ENCODE results near the gene HHIP. TPM values are rescaled to one million over a fixed set of nuclear protein-coding genes. Genes with fewer than 3 reads are reported as not detected.

HHIP gene
- total and polyA plus RNA-seq, 2 donors (not counting 1 experiment from before 2014, with no cell fraction given), result under 0.01 to 0.59 TPM

GRCh38 chr4:144720491-144720890 is 74.5 kb downstream of the HHIP start:
- H2AFZ ChIP-seq (ENCODE audit: low read length), result no peak overlapping the region
- DNase-seq (ENCODE audit: low read depth in 2 of 2), result no peak
- no peaks in the 10 kb centered on the region for H3K79me2 ChIP-seq (ENCODE audit: control insufficient read depth, insufficient read depth, low read length)
- no peaks in the 10 kb centered on the region for H3K4me1 ChIP-seq (ENCODE audit: control insufficient read depth, extremely low read depth, insufficient read depth, low read length)
- no peak overlapping the region for H3K27ac ChIP-seq (ENCODE audit: insufficient read depth, low read length)
- no peaks in the 10 kb centered on the region for H3K27me3 ChIP-seq (ENCODE audit: control insufficient read depth, insufficient read depth, low read length)
- H3K9me3 ChIP-seq (ENCODE audit: control insufficient read depth, insufficient read depth, low read depth, low read length), result no peaks in the 10 kb centered on the region
- TF ChIP-seq EZH2 (IDR thresholded peaks at IDR 0.05; ENCODE audit: low read length, missing control alignments) (no peak), CTCF (conservative IDR thresholded peaks at IDR 0.05 in 1 of 2, IDR thresholded peaks at IDR 0.05 in 1 of 2; ENCODE audit: low read depth in 1 of 2, low read length in 2 of 2) (no peak)
- no peak overlapping the region for H3K4me2 ChIP-seq (ENCODE audit: extremely low read depth, insufficient read depth, low read length)
- no peak overlapping the region for H3K4me3 ChIP-seq (replicated peaks in 1 of 4; ENCODE audit: control extremely low read depth in 1 of 4, insufficient read depth in 1 of 4, low read depth in 3 of 4, low read length in 4 of 4)
- H3K36me3 ChIP-seq (ENCODE audit: control insufficient read depth, insufficient read depth, low read length), result no peaks in the 10 kb centered on the region
- H3K9ac ChIP-seq (ENCODE audit: insufficient read depth, low read length), result no peak overlapping the region
- no peaks in the 10 kb centered on the region for H4K20me1 ChIP-seq (ENCODE audit: control insufficient read depth, extremely low read depth, insufficient read depth, low read length)

- DNase-seq (ENCODE audit: low read depth in 2 of 2), result no peak
- H3K79me2 ChIP-seq (ENCODE audit: control insufficient read depth, insufficient read depth, low read length), result no peaks in the 10 kb centered on the region
- H3K36me3 ChIP-seq (ENCODE audit: control insufficient read depth, insufficient read depth, low read length), result no peaks in the 10 kb centered on the region
- no peak overlapping the region for H3K9ac ChIP-seq (ENCODE audit: insufficient read depth, low read length)
- H2AFZ ChIP-seq (ENCODE audit: low read length), result no peak overlapping the region
- H3K4me2 ChIP-seq (ENCODE audit: extremely low read depth, insufficient read depth, low read length), result no peak overlapping the region
- TF ChIP-seq EZH2 (IDR thresholded peaks at IDR 0.05; ENCODE audit: low read length, missing control alignments) (no peak), CTCF (conservative IDR thresholded peaks at IDR 0.05 in 1 of 2, IDR thresholded peaks at IDR 0.05 in 1 of 2; ENCODE audit: low read depth in 1 of 2, low read length in 2 of 2) (no peak)
- H3K27me3 ChIP-seq (ENCODE audit: control insufficient read depth, insufficient read depth, low read length), result no peaks in the 10 kb centered on the region
- no peaks in the 10 kb centered on the region for H3K9me3 ChIP-seq (ENCODE audit: control insufficient read depth, insufficient read depth, low read depth, low read length)
- no peaks in the 10 kb centered on the region for H3K4me1 ChIP-seq (ENCODE audit: control insufficient read depth, extremely low read depth, insufficient read depth, low read length)
- H3K4me3 ChIP-seq (replicated peaks in 1 of 4; ENCODE audit: control extremely low read depth in 1 of 4, insufficient read depth in 1 of 4, low read depth in 3 of 4, low read length in 4 of 4), result no peak overlapping the region
- H4K20me1 ChIP-seq (ENCODE audit: control insufficient read depth, extremely low read depth, insufficient read depth, low read length), result no peaks in the 10 kb centered on the region
- H3K27ac ChIP-seq (ENCODE audit: insufficient read depth, low read length), result no peak overlapping the region
Observed at GRCh38 chr4:144721994-144722393, 76.0 kb downstream of the HHIP start.

- Histone ChIP-seq H2AFZ (ENCODE audit: low read length) (no peak overlapping the region), H4K20me1 (ENCODE audit: control insufficient read depth, extremely low read depth, insufficient read depth, low read length) (no peaks in the 10 kb centered on the region), H3K9ac (ENCODE audit: insufficient read depth, low read length) (no peak overlapping the region), H3K4me3 (replicated peaks in 1 of 4; ENCODE audit: control extremely low read depth in 1 of 4, insufficient read depth in 1 of 4, low read depth in 3 of 4, low read length in 4 of 4) (no peak overlapping the region), H3K4me2 (ENCODE audit: extremely low read depth, insufficient read depth, low read length) (no peak overlapping the region), H3K4me1 (ENCODE audit: control insufficient read depth, extremely low read depth, insufficient read depth, low read length) (no peaks in the 10 kb centered on the region), H3K9me3 (ENCODE audit: control insufficient read depth, insufficient read depth, low read depth, low read length) (no peaks in the 10 kb centered on the region), H3K27ac (ENCODE audit: insufficient read depth, low read length) (no peak overlapping the region), H3K27me3 (ENCODE audit: control insufficient read depth, insufficient read depth, low read length) (no peaks in the 10 kb centered on the region), H3K36me3 (ENCODE audit: control insufficient read depth, insufficient read depth, low read length) (no peaks in the 10 kb centered on the region), H3K79me2 (ENCODE audit: control insufficient read depth, insufficient read depth, low read length) (no peaks in the 10 kb centered on the region)
- DNase-seq (ENCODE audit: low read depth in 2 of 2), result no peak
- TF ChIP-seq EZH2 (IDR thresholded peaks at IDR 0.05; ENCODE audit: low read length, missing control alignments) (no peak), CTCF (conservative IDR thresholded peaks at IDR 0.05 in 1 of 2, IDR thresholded peaks at IDR 0.05 in 1 of 2; ENCODE audit: low read depth in 1 of 2, low read length in 2 of 2) (no peak)
Observed at GRCh38 chr4:144723471-144723870, 77.5 kb downstream of the HHIP start.
